ENCODE results near the gene PALM. TPM values are rescaled to one million over a fixed set of nuclear protein-coding genes. Genes with fewer than 3 reads are reported as not detected.
A peak's percentile ranks its signal among the peaks of the same experiment; 100 is the strongest.

The PALM gene
- total and polyA plus RNA-seq, 4 experiments from 2014 or later: not detected

DNA sequence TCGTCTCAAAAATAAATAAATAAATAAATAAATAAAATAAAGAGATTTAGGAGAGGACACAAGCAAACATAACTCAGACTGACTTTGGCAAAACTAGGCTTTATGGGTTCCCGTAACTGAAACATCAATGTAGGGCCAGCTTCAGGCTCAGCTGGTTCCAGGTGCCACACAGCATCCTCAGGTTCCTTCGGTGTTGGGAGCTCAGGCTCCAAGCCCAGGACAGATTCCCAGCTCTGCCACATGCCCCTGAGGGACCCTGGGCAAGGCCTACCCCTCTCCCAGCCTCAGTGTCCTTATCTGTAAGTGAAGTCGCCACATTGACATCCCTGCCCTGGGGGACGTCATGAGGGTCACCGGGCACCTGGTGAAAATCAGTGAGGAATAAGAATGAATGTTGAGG, 60.9 kb downstream of the PALM start:
- Mint-ChIP-seq H3K9me3 (no peaks in the 10 kb centered on the region), H3K27me3 (peaks cover 4% of the 10 kb centered on the region in 2 donors), H3K27ac (no peak overlapping the region), H3K4me1 (peaks cover 0 to 4% (median 2%) of the 10 kb centered on the region in 4 donors), H3K4me3 (peak overlapping the region in 1 of 8 donors; percentile 20), H3K36me3 (no peaks in the 10 kb centered on the region)
- Histone ChIP-seq H3K4me3 (ENCODE audit: low read length in 2 of 2) (no peak overlapping the region), H3K9me3 (ENCODE audit: control insufficient read depth in 1 of 2, low read length in 2 of 2) (no peaks in the 10 kb centered on the region), H3K27ac (ENCODE audit: low read depth, low read length) (no peak overlapping the region), H3K4me1 (ENCODE audit: insufficient read depth, low read length) (no peaks in the 10 kb centered on the region), H3K36me3 (ENCODE audit: insufficient read depth, low read length) (no peaks in the 10 kb centered on the region), H3K27me3 (ENCODE audit: insufficient read depth, low read length) (no peaks in the 10 kb centered on the region)
- CTCF ChIA-PET (ENCODE audit: partially characterized antibody): interaction anchor here (0.5 to 2.5 kb wide), 9 partner anchors 27 to 430 kb away, joined by 3 to 19 read pairs (median 4); partner anchors contain the start of genes CFD, PTBP1 and RNU6-9
- DNase-seq: no peak
- POLR2A ChIA-PET (ENCODE audit: partially characterized antibody): no interaction called here
- intact Hi-C loops (cut with micrococcal nuclease): loop anchor here (1.0 to 2.0 kb wide), 4 partner anchors 88 to 215 kb away; partner anchors contain the start of gene WDR18

- no peak overlapping the region for H3K27ac ChIP-seq (ENCODE audit: low read depth, low read length)
- Mint-ChIP-seq H3K9me3 (no peaks in the 10 kb centered on the region), H3K4me3 (no peak overlapping the region), H3K36me3 (no peaks in the 10 kb centered on the region), H3K27me3 (peaks cover 4% of the 10 kb centered on the region in 2 donors), H3K4me1 (peaks cover 0 to 4% (median 2%) of the 10 kb centered on the region in 4 donors), H3K27ac (no peak overlapping the region)
- H3K4me1 ChIP-seq (ENCODE audit: insufficient read depth, low read length): no peaks in the 10 kb centered on the region
- no peaks in the 10 kb centered on the region for H3K9me3 ChIP-seq (ENCODE audit: control insufficient read depth in 1 of 2, low read length in 2 of 2)
- peak in 3 of 5 donors; percentile 15 to 18 (median 17) for DNase-seq
- intact Hi-C loops (cut with micrococcal nuclease): loop anchor here (2.0 kb wide), 1 partner anchor 91 kb away; no protein-coding TSS in a partner anchor
- no peak overlapping the region for H3K4me3 ChIP-seq (ENCODE audit: low read length in 2 of 2)
- H3K36me3 ChIP-seq (ENCODE audit: insufficient read depth, low read length): no peaks in the 10 kb centered on the region
- POLR2A ChIA-PET (ENCODE audit: partially characterized antibody): no interaction called here
- no peaks in the 10 kb centered on the region for H3K27me3 ChIP-seq (ENCODE audit: insufficient read depth, low read length)
- CTCF ChIA-PET (ENCODE audit: partially characterized antibody): interaction anchor here (1.2 to 2.5 kb wide), 2 partner anchors 85 to 92 kb away, joined by 5 to 15 read pairs; no protein-coding TSS in a partner anchor
Measured at GRCh38 chr19:771332-771785, 62.6 kb downstream of the PALM start.

DNA sequence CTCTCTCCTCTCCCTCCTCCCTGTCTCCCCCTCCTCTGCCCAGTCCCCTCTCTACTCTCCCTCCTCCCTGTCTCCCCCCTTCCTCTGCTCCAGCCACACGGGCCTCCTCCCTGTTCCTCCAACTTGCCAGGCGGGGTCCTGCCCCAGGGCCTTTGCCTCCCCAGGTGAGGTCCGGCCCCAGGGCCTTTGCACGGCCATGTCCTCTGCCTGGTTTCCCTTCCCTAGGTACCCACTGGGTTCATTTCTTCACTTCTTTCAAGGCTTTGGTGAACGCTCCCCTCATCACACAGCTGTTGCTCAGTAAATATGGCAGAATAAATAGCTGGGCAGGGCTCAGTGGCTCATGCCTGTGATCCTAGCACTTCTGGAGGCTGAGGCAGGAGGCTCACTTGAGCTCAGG, 63.3 kb downstream of the PALM start:
- Histone ChIP-seq H3K4me3 (ENCODE audit: low read length in 2 of 2) (no peak overlapping the region), H3K36me3 (ENCODE audit: insufficient read depth, low read length) (no peaks in the 10 kb centered on the region), H3K4me1 (ENCODE audit: insufficient read depth, low read length) (no peaks in the 10 kb centered on the region), H3K9me3 (ENCODE audit: control insufficient read depth in 1 of 2, low read length in 2 of 2) (no peaks in the 10 kb centered on the region), H3K27me3 (ENCODE audit: insufficient read depth, low read length) (no peaks in the 10 kb centered on the region), H3K27ac (ENCODE audit: low read depth, low read length) (no peak overlapping the region)
- H3K27me3 Mint-ChIP-seq: peaks cover 2 to 4% of the 10 kb centered on the region in 2 donors
- no peak overlapping the region for H3K4me3 Mint-ChIP-seq
- ChIA-PET POLR2A (ENCODE audit: partially characterized antibody) (no interaction called here), CTCF (ENCODE audit: partially characterized antibody) (interaction anchor here (1.1 kb wide), 1 partner anchor 210 kb away, joined by 3 read pairs; no protein-coding TSS in a partner anchor)
- no peaks in the 10 kb centered on the region for H3K9me3 Mint-ChIP-seq
- intact Hi-C loops (cut with micrococcal nuclease): no loop called here
- no peaks in the 10 kb centered on the region for H3K36me3 Mint-ChIP-seq
- H3K4me1 Mint-ChIP-seq: peaks cover 0 to 4% (median 2%) of the 10 kb centered on the region in 4 donors
- no peak for DNase-seq
- peak overlapping the region in 1 of 7 donors; percentile 21 for H3K27ac Mint-ChIP-seq

GRCh38 chr19:772730-773436, 64.1 kb downstream of the PALM start:
- H3K36me3 Mint-ChIP-seq: no peaks in the 10 kb centered on the region
- DNase-seq: no peak
- H3K4me1 ChIP-seq (ENCODE audit: insufficient read depth, low read length): no peaks in the 10 kb centered on the region
- POLR2A ChIA-PET (ENCODE audit: partially characterized antibody): no interaction called here
- no peaks in the 10 kb centered on the region for H3K9me3 ChIP-seq (ENCODE audit: control insufficient read depth in 1 of 2, low read length in 2 of 2)
- no peak overlapping the region for H3K4me3 Mint-ChIP-seq
- no peaks in the 10 kb centered on the region for H3K36me3 ChIP-seq (ENCODE audit: insufficient read depth, low read length)
- intact Hi-C loops (cut with micrococcal nuclease): no loop called here
- H3K27me3 ChIP-seq (ENCODE audit: insufficient read depth, low read length): no peaks in the 10 kb centered on the region
- H3K4me1 Mint-ChIP-seq: peaks cover 0 to 4% (median 2%) of the 10 kb centered on the region in 4 donors
- peaks cover 2 to 4% of the 10 kb centered on the region in 2 donors for H3K27me3 Mint-ChIP-seq
- H3K9me3 Mint-ChIP-seq: no peaks in the 10 kb centered on the region
- H3K27ac Mint-ChIP-seq: no peak overlapping the region
- no peak overlapping the region for H3K4me3 ChIP-seq (ENCODE audit: low read length in 2 of 2)
- no peak overlapping the region for H3K27ac ChIP-seq (ENCODE audit: low read depth, low read length)
- CTCF ChIA-PET (ENCODE audit: partially characterized antibody): interaction anchor here (1.1 to 2.2 kb wide), 2 partner anchors 10 to 209 kb away, joined by 3 to 4 read pairs; no protein-coding TSS in a partner anchor

- no peaks in the 10 kb centered on the region for H3K9me3 ChIP-seq (ENCODE audit: control insufficient read depth in 1 of 2, low read length in 2 of 2)
- peaks cover 0 to 2% (median 0%) of the 10 kb centered on the region in 8 donors for H3K9me3 Mint-ChIP-seq
- H3K27ac Mint-ChIP-seq: no peak overlapping the region
- H3K36me3 ChIP-seq (ENCODE audit: insufficient read depth, low read length): no peaks in the 10 kb centered on the region
- H3K4me1 Mint-ChIP-seq: no peaks in the 10 kb centered on the region
- H3K27me3 ChIP-seq (ENCODE audit: insufficient read depth, low read length): no peaks in the 10 kb centered on the region
- no peak for DNase-seq
- POLR2A ChIA-PET (ENCODE audit: partially characterized antibody): interaction anchor here (0.7 kb wide), 1 partner anchor 62 kb away, joined by 3 read pairs; no protein-coding TSS in a partner anchor
- CTCF ChIA-PET (ENCODE audit: partially characterized antibody): no interaction called here
- H3K36me3 Mint-ChIP-seq: no peaks in the 10 kb centered on the region
- H3K4me3 Mint-ChIP-seq: no peak overlapping the region
- peaks cover 1 to 3% of the 10 kb centered on the region in 2 donors for H3K27me3 Mint-ChIP-seq
- H3K27ac ChIP-seq (ENCODE audit: low read depth, low read length): no peak overlapping the region
- intact Hi-C loops (cut with micrococcal nuclease): no loop called here
- no peaks in the 10 kb centered on the region for H3K4me1 ChIP-seq (ENCODE audit: insufficient read depth, low read length)
- no peak overlapping the region for H3K4me3 ChIP-seq (ENCODE audit: low read length in 2 of 2)
Measured at GRCh38 chr19:776549-776948, 67.8 kb downstream of the PALM start.

DNA sequence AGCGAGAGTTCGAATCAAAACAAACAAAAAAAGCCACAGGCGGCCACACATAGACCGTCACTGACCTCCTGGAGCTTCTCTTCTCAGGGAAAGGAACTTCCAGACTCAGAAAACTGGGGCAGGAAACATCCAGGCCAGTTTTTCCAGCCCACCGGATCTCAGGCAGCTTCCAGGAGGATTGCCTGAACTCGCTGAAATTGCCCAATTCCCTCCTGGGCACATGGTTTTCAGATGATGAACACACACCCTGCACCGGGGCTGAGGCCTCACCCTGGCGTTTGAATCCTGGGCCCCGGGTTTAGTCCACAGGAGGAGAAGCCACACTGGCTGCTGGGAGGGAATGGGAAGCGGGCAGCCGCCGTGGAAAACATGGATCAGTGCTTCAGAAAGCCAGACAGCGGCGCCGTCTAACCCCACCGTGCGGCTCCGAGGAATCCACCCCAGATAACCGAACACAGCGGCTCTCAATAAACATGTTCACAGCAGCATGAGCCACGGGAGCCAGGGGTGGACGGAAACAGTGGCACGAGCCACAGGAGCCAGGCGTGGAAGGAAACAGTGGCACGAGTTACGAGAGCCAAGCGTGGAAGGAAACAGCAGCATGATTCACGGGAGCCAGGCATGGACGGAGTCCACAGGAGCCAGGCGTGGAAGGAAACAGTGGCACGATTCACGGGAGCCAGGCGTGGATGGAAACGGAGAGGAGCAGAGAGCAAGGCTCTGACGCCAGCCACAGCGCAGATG, 70.3 kb downstream of the PALM start:
- intact Hi-C loops (cut with micrococcal nuclease): no loop called here
- Histone ChIP-seq H3K9me3 (ENCODE audit: control insufficient read depth in 1 of 2, low read length in 2 of 2) (no peaks in the 10 kb centered on the region), H3K27me3 (ENCODE audit: insufficient read depth, low read length) (no peaks in the 10 kb centered on the region), H3K4me1 (ENCODE audit: insufficient read depth, low read length) (no peaks in the 10 kb centered on the region), H3K27ac (ENCODE audit: low read depth, low read length) (no peak overlapping the region), H3K4me3 (ENCODE audit: low read length in 2 of 2) (no peak overlapping the region), H3K36me3 (ENCODE audit: insufficient read depth, low read length) (no peaks in the 10 kb centered on the region)
- ChIA-PET POLR2A (ENCODE audit: partially characterized antibody) (no interaction called here), CTCF (ENCODE audit: partially characterized antibody) (no interaction called here)
- Mint-ChIP-seq H3K4me3 (no peak overlapping the region), H3K9me3 (peaks cover 0 to 2% (median 0%) of the 10 kb centered on the region in 8 donors), H3K4me1 (no peaks in the 10 kb centered on the region), H3K36me3 (no peaks in the 10 kb centered on the region), H3K27me3 (peaks cover 0 to 3% of the 10 kb centered on the region in 2 donors), H3K27ac (no peak overlapping the region)
- DNase-seq: no peak

- H3K4me1 ChIP-seq (ENCODE audit: insufficient read depth, low read length): no peaks in the 10 kb centered on the region
- Mint-ChIP-seq H3K4me3 (no peak overlapping the region), H3K9me3 (peaks cover 0 to 2% (median 0%) of the 10 kb centered on the region in 8 donors), H3K27me3 (peaks cover 0 to 3% of the 10 kb centered on the region in 2 donors), H3K36me3 (no peaks in the 10 kb centered on the region), H3K27ac (no peak overlapping the region), H3K4me1 (no peaks in the 10 kb centered on the region)
- intact Hi-C loops (cut with micrococcal nuclease): no loop called here
- H3K36me3 ChIP-seq (ENCODE audit: insufficient read depth, low read length): no peaks in the 10 kb centered on the region
- no peaks in the 10 kb centered on the region for H3K27me3 ChIP-seq (ENCODE audit: insufficient read depth, low read length)
- no peak for DNase-seq
- CTCF ChIA-PET (ENCODE audit: partially characterized antibody): no interaction called here
- no peaks in the 10 kb centered on the region for H3K9me3 ChIP-seq (ENCODE audit: control insufficient read depth in 1 of 2, low read length in 2 of 2)
- POLR2A ChIA-PET (ENCODE audit: partially characterized antibody): no interaction called here
- no peak overlapping the region for H3K4me3 ChIP-seq (ENCODE audit: low read length in 2 of 2)
- no peak overlapping the region for H3K27ac ChIP-seq (ENCODE audit: low read depth, low read length)
Measured at GRCh38 chr19:780935-781334, 72.2 kb downstream of the PALM start.
